ENCODE data around the gene PCDHA7.
"Not testable (repeated sequence)": the region's sequence is repeated elsewhere in the genome, so short reads cannot be mapped to it uniquely, and the experiment has no call there.

The PCDHA7 gene

GRCh38 chr5:140829511-140830501 lies 4.3 kb upstream of the PCDHA7 start:
- not testable (repeated sequence) for H3K4me3 ChIP-seq (ENCODE audit: low read length); H3K27me3 ChIP-seq (ENCODE audit: insufficient read depth, low read length); H2AFZ ChIP-seq (ENCODE audit: low read depth, low read length); H3K4me1 ChIP-seq (ENCODE audit: insufficient read depth, low read length)
- H3K9me3 ChIP-seq (ENCODE audit: low read length): peaks cover 38% of the 10 kb centered on the region
- H3K36me3 ChIP-seq (ENCODE audit: insufficient read depth, low read length): peaks cover 32% of the 10 kb centered on the region

GRCh38 chr5:140834439-140835008 lies 455 bp downstream of the PCDHA7 start:
- peaks cover 56% of the 10 kb centered on the region for H3K9me3 ChIP-seq (ENCODE audit: low read length)
- not testable (repeated sequence) for H3K27me3 ChIP-seq (ENCODE audit: insufficient read depth, low read length); H2AFZ ChIP-seq (ENCODE audit: low read depth, low read length); H3K4me3 ChIP-seq (ENCODE audit: low read length); H3K4me1 ChIP-seq (ENCODE audit: insufficient read depth, low read length)
- peaks cover 52% of the 10 kb centered on the region for H3K36me3 ChIP-seq (ENCODE audit: insufficient read depth, low read length)

GRCh38 chr5:140835622-140836510 lies 1.8 kb downstream of the PCDHA7 start:
- H3K27me3 ChIP-seq (ENCODE audit: insufficient read depth, low read length): no peaks in the 10 kb centered on the region
- no peak overlapping the region for H2AFZ ChIP-seq (ENCODE audit: low read depth, low read length)
- H3K4me1 ChIP-seq (ENCODE audit: insufficient read depth, low read length): peaks cover 4% of the 10 kb centered on the region
- no peak overlapping the region for H3K4me3 ChIP-seq (ENCODE audit: low read length)
- peaks cover 41% of the 10 kb centered on the region for H3K36me3 ChIP-seq (ENCODE audit: insufficient read depth, low read length)
- peaks cover 50% of the 10 kb centered on the region for H3K9me3 ChIP-seq (ENCODE audit: low read length)

GRCh38 chr5:140840978-140841962 lies 7.2 kb downstream of the PCDHA7 start, which contains the start of gene PCDHA8:
Gene PCDHA8, plus strand, starts transcription at chr5:140841187. Its CDS starts 135 bp downstream, at chr5:140841322.
- Histone ChIP-seq H3K4me1 (ENCODE audit: insufficient read depth, low read length) (no peaks in the 10 kb centered on the region), H3K9me3 (ENCODE audit: low read length) (peaks cover 36% of the 10 kb centered on the region), H3K27me3 (ENCODE audit: insufficient read depth, low read length) (no peaks in the 10 kb centered on the region), H3K4me3 (ENCODE audit: low read length) (peak within 1 kb of the TSS; percentile 39), H3K36me3 (ENCODE audit: insufficient read depth, low read length) (peaks cover 29% of the 10 kb centered on the region), H2AFZ (ENCODE audit: low read depth, low read length) (no peak within 1 kb of the TSS)

GRCh38 chr5:140842798-140843733 lies 9.0 kb downstream of the PCDHA7 start:
- Histone ChIP-seq H3K36me3 (ENCODE audit: insufficient read depth, low read length) (peaks cover 22% of the 10 kb centered on the region), H3K4me1 (ENCODE audit: insufficient read depth, low read length) (no peaks in the 10 kb centered on the region), H3K9me3 (ENCODE audit: low read length) (peaks cover 29% of the 10 kb centered on the region), H3K27me3 (ENCODE audit: insufficient read depth, low read length) (no peaks in the 10 kb centered on the region), H3K4me3 (ENCODE audit: low read length) (no peak overlapping the region), H2AFZ (ENCODE audit: low read depth, low read length) (no peak overlapping the region)

GRCh38 chr5:140848139-140849102 lies 14.4 kb downstream of the PCDHA7 start, which contains the start of gene PCDHA9:
Gene PCDHA9, plus strand, starts transcription at chr5:140848382. Its CDS starts 114 bp downstream, at chr5:140848496.
- H3K27me3 ChIP-seq (ENCODE audit: insufficient read depth, low read length); H3K4me1 ChIP-seq (ENCODE audit: insufficient read depth, low read length); H2AFZ ChIP-seq (ENCODE audit: low read depth, low read length); H3K36me3 ChIP-seq (ENCODE audit: insufficient read depth, low read length); H3K4me3 ChIP-seq (ENCODE audit: low read length): not testable (repeated sequence)
- H3K9me3 ChIP-seq (ENCODE audit: low read length): peaks cover 18% of the 10 kb centered on the region

GRCh38 chr5:140849831-140850634 lies 16.0 kb downstream of the PCDHA7 start:
- H3K4me1 ChIP-seq (ENCODE audit: insufficient read depth, low read length); H3K27me3 ChIP-seq (ENCODE audit: insufficient read depth, low read length); H2AFZ ChIP-seq (ENCODE audit: low read depth, low read length); H3K4me3 ChIP-seq (ENCODE audit: low read length); H3K36me3 ChIP-seq (ENCODE audit: insufficient read depth, low read length): not testable (repeated sequence)
- peaks cover 17% of the 10 kb centered on the region for H3K9me3 ChIP-seq (ENCODE audit: low read length)

GRCh38 chr5:140855772-140856674 lies 22.0 kb downstream of the PCDHA7 start, which contains the start of gene PCDHA10:
Gene PCDHA10, plus strand, starts transcription at chr5:140855897. Its CDS starts 152 bp downstream, at chr5:140856049.
- H3K36me3 ChIP-seq (ENCODE audit: insufficient read depth, low read length): peaks cover 26% of the 10 kb centered on the region
- peaks cover 32% of the 10 kb centered on the region for H3K9me3 ChIP-seq (ENCODE audit: low read length)
- no peak within 1 kb of the TSS for H3K4me3 ChIP-seq (ENCODE audit: low read length)

More at GRCh38 chr5:140855772-140856674, 22.0 kb downstream of the PCDHA7 start, which contains the start of gene PCDHA10:
- H3K27me3 ChIP-seq (ENCODE audit: insufficient read depth, low read length): no peaks in the 10 kb centered on the region
- H2AFZ ChIP-seq (ENCODE audit: low read depth, low read length): no peak within 1 kb of the TSS
- no peaks in the 10 kb centered on the region for H3K4me1 ChIP-seq (ENCODE audit: insufficient read depth, low read length)
